DOHH2 (cell line): ENCODE measurements around the gene CDK5RAP2.

Experiments used
- H3F3A ChIP-seq: fragments of 200-600 bp; sonication (generic), shearing (Covaris generic); 2 replicates; pipeline ENCODE4 v1.6.0; 2016; ENCODE audit warnings: antibody characterized with exemption, mild to moderate bottlenecking; ENCODE audit not compliant: control insufficient read depth, insufficient read depth
- H3K27ac ChIP-seq: fragments of 200-600 bp; sonication (generic); 2 replicates; pipeline ENCODE4 v1.5.1; 2014; ENCODE audit warnings: low read depth, mild to moderate bottlenecking, low read length, moderate library complexity
- H3K27me3 ChIP-seq: fragments of 200-600 bp; sonication (generic); 2 replicates; pipeline ENCODE4 v1.6.1; 2014; ENCODE audit warnings: mild to moderate bottlenecking, low read length, mixed read lengths; ENCODE audit not compliant: control insufficient read depth
- H3K36me3 ChIP-seq: fragments of 200-600 bp; sonication (generic); 2 replicates; pipeline ENCODE4 v1.6.1; 2014; ENCODE audit warnings: mild to moderate bottlenecking, low read length, moderate library complexity, mixed read lengths; ENCODE audit not compliant: control insufficient read depth
- H3K4me1 ChIP-seq: fragments of 200-600 bp; sonication (generic); 2 replicates; pipeline ENCODE4 v1.6.1; 2014; ENCODE audit warnings: mild to moderate bottlenecking, low read length, mixed read lengths; ENCODE audit not compliant: control insufficient read depth
- H3K4me2 ChIP-seq: fragments of 200-600 bp; sonication (generic); 2 replicates; pipeline ENCODE4 v1.6.0; 2014; ENCODE audit warnings: mild to moderate bottlenecking, low read length, moderate library complexity
- H3K4me3 ChIP-seq: fragments of 200-600 bp; sonication (generic); 2 replicates; pipeline ENCODE4 v1.5.1; 2014; ENCODE audit warnings: mild to moderate bottlenecking, low read length, mixed read lengths
- H3K79me2 ChIP-seq: fragments of 200-600 bp; sonication (generic); 2 replicates; pipeline ENCODE4 v1.6.1; 2014; ENCODE audit warnings: mild to moderate bottlenecking, low read length, mixed read lengths; ENCODE audit not compliant: control insufficient read depth
- H3K9me2 ChIP-seq: fragments of 200-600 bp; sonication (generic); replicated peaks from 2 replicates; pipeline ENCODE4 v1.6.1; 2014; ENCODE audit warnings: mild to moderate bottlenecking, low read length, mixed read lengths; ENCODE audit not compliant: control insufficient read depth
- H3K9me3 ChIP-seq: fragments of 200-600 bp; sonication (generic); 2 replicates; pipeline ENCODE4 v1.6.1; 2014; ENCODE audit warnings: antibody characterized with exemption, low read length, mixed read lengths; ENCODE audit not compliant: control insufficient read depth, insufficient read depth
- H4K20me1 ChIP-seq: fragments of 200-600 bp; sonication (generic); 2 replicates; pipeline ENCODE4 v1.6.0; 2014; ENCODE audit warnings: low read depth, mild to moderate bottlenecking, antibody characterized with exemption, low read length, moderate library complexity; ENCODE audit not compliant: control insufficient read depth, insufficient read depth
- CTCF ChIP-seq: fragments of 200-600 bp; sonication (generic); IDR thresholded peaks from one replicate; pipeline ENCODE4 v1.5.1; 2014; ENCODE audit warnings: antibody characterized with exemption, mild to moderate bottlenecking, low read depth, low read length; ENCODE audit not compliant: poor library complexity, severe bottlenecking
- EZH2phosphoT487 ChIP-seq: fragments of 200-600 bp; sonication (generic); IDR thresholded peaks from 2 replicates; pipeline ENCODE4 v1.6.1; 2017; ENCODE audit warnings: borderline replicate concordance, mild to moderate bottlenecking, antibody characterized with exemption, low read length, moderate library complexity, mixed read lengths

CDK5RAP2 gene

DNA sequence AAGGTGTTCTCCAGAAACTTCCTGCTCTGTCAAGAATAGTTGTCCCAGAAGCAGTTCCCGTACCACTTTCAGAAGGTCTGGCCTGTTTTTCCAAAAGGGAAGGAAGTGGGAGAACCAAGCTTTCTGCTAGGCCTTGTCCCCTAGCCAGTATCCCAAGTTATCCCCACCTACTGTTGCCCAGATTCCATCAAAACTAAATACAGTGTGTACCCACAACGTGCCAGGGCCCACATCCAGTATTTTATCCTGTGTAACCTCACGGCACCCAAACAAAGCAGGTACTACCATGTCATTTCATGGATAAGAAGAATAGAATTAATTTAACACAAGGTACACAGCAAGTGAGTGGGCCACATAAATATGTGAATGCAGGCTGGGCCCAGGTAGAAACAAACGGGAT lies 126.2 kb downstream of the CDK5RAP2 start:
- H3F3A ChIP-seq = no peaks in the 10 kb centered on the region
- H3K79me2 ChIP-seq = no peaks in the 10 kb centered on the region
- no peaks in the 10 kb centered on the region for H3K9me2 ChIP-seq
- no peaks in the 10 kb centered on the region for H3K4me1 ChIP-seq
- H4K20me1 ChIP-seq = no peaks in the 10 kb centered on the region
- TF ChIP-seq EZH2phosphoT487 = no peak
- no peak for TF ChIP-seq CTCF
- H3K9me3 ChIP-seq = no peaks in the 10 kb centered on the region
- H3K4me3 ChIP-seq = no peak overlapping the region
- peaks cover 64% of the 10 kb centered on the region for H3K36me3 ChIP-seq
- H3K27me3 ChIP-seq = no peaks in the 10 kb centered on the region
- no peak overlapping the region for H3K4me2 ChIP-seq
- H3K27ac ChIP-seq = no peak overlapping the region

- Histone ChIP-seq H3K36me3 (peaks cover 64% of the 10 kb centered on the region), H4K20me1 (no peaks in the 10 kb centered on the region), H3K27ac (no peak overlapping the region), H3F3A (no peaks in the 10 kb centered on the region), H3K4me2 (no peak overlapping the region), H3K4me3 (no peak overlapping the region), H3K4me1 (no peaks in the 10 kb centered on the region), H3K9me3 (no peaks in the 10 kb centered on the region), H3K79me2 (no peaks in the 10 kb centered on the region), H3K9me2 (no peaks in the 10 kb centered on the region), H3K27me3 (no peaks in the 10 kb centered on the region)
- no peak for TF ChIP-seq EZH2phosphoT487
- TF ChIP-seq CTCF = no peak
Measured at GRCh38 chr9:120452631-120453030, 127.3 kb downstream of the CDK5RAP2 start.

GRCh38 chr9:120450916-120451315 lies 129.1 kb downstream of the CDK5RAP2 start:
- peaks cover 8% of the 10 kb centered on the region for H3K4me1 ChIP-seq
- no peak overlapping the region for H3K4me3 ChIP-seq
- no peak for TF ChIP-seq CTCF
- TF ChIP-seq EZH2phosphoT487 = no peak

DNA sequence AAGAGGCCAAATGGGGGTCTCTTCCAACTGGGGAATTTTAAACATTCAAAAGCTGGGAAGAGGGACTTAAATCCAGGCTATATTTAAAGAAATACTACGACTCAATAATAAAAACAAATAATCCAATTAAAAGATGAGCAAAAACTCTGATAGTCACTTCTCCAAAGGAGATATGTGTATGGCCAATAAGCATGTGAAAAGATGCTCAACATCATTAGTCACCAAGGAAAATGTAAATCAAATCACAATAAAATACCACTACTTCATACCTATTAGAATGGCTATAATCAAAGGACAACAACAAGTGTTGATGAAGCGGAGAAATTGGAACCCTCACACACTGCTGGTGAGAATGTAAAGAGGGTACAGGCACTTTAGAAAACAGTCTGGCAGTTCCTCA lies 130.4 kb downstream of the CDK5RAP2 start:
- TF ChIP-seq CTCF = no peak
- no peak for TF ChIP-seq EZH2phosphoT487
- Histone ChIP-seq H3K79me2 (no peaks in the 10 kb centered on the region), H3K27me3 (no peaks in the 10 kb centered on the region), H3K9me3 (no peaks in the 10 kb centered on the region), H3K27ac (no peak overlapping the region), H3K4me3 (no peak overlapping the region), H3K36me3 (peaks cover 66% of the 10 kb centered on the region), H3F3A (no peaks in the 10 kb centered on the region), H3K4me2 (no peak overlapping the region), H3K9me2 (no peaks in the 10 kb centered on the region), H4K20me1 (no peaks in the 10 kb centered on the region), H3K4me1 (peaks cover 8% of the 10 kb centered on the region)

More at GRCh38 chr9:120450916-120451315, 129.1 kb downstream of the CDK5RAP2 start:
- Histone ChIP-seq H3K9me2 (no peaks in the 10 kb centered on the region), H3F3A (no peaks in the 10 kb centered on the region), H3K27me3 (no peaks in the 10 kb centered on the region), H3K79me2 (no peaks in the 10 kb centered on the region), H3K27ac (no peak overlapping the region), H4K20me1 (no peaks in the 10 kb centered on the region), H3K9me3 (no peaks in the 10 kb centered on the region), H3K36me3 (peaks cover 64% of the 10 kb centered on the region), H3K4me2 (no peak overlapping the region)
